H1 (cell line): ENCODE data around the gene ADGRL3. TPM values are rescaled to one million over a fixed set of nuclear protein-coding genes. Genes with fewer than 3 reads are reported as not detected.

ENCODE experiments used
- ATF2 ChIP-seq: IDR thresholded peaks from 2 replicates; pipeline ENCODE4 v1.6.1; 2012; ENCODE audit warnings: low read length, inconsistent platforms
- GTF2F1 ChIP-seq: IDR thresholded peaks from 2 replicates; pipeline ENCODE4 v1.6.1; 2012; ENCODE audit warnings: low read depth, low read length, improper control_type of control experiment, borderline replicate concordance
- KDM1A ChIP-seq: fragments of 200-600, 300-600 bp; sonication (generic); IDR thresholded peaks from 2 replicates; pipeline ENCODE4 v1.7.1; 2016; ENCODE audit warnings: mild to moderate bottlenecking, low read length, borderline replicate concordance
- POLR2A ChIP-seq, 2 experiments: IDR thresholded peaks; 1 replicate in 1 of 2; 2 replicates in 1 of 2; pipeline ENCODE4 v1.6.1; 2011; ENCODE audit warnings: low read depth in 2 of 2, low read length in 2 of 2, mild to moderate bottlenecking in 2 of 2; ENCODE audit errors: control extremely low read depth in 1 of 2
- RBBP5 ChIP-seq: IDR thresholded peaks from 2 replicates; pipeline ENCODE4 v1.7.1; 2012; ENCODE audit warnings: low read depth, mild to moderate bottlenecking, inconsistent platforms, low read length, moderate library complexity, borderline replicate concordance
- SAP30 ChIP-seq: fragments of 300-600 bp; sonication (generic); IDR thresholded peaks from 2 replicates; pipeline ENCODE4 v1.7.1; 2012; ENCODE audit warnings: low read length, moderate library complexity, mild to moderate bottlenecking, inconsistent platforms; ENCODE audit not compliant: insufficient read depth, insufficient replicate concordance
- SIRT6 ChIP-seq: IDR thresholded peaks from one replicate; pipeline ENCODE4 v1.7.1; 2012; ENCODE audit warnings: low read length, inconsistent platforms
- YY1 ChIP-seq: IDR thresholded peaks from 2 replicates; pipeline ENCODE4 v1.6.1; 2011; ENCODE audit warnings: low read depth, mild to moderate bottlenecking, low read length
- polyA plus RNA-seq, 7 experiments: library from polyadenylated mRNA; depleted of rRNA in 3 of 7; stranded (reverse) in 5 of 7; unstranded in 2 of 7; fragments of >200 nt in 5 of 7; fragments of 200-250 nt in 2 of 7; gene quantifications; 1 replicate in 5 of 7; 2 replicates in 1 of 7; 4 replicates in 1 of 7; pipeline versions ENCODE4 v1.2.1 to v1.2.3, GENCODE V29; 2011 to 2013; ENCODE audit warnings: missing spikeins in 2 of 7, mixed read lengths in 2 of 7
- total RNA-seq: library from RNA; stranded (reverse); fragmentation: NEBNext Ultra II Directional; extraction: Animal tissue kit (Norgen Biotek cat#: 25700); gene quantifications from 2 replicates; pipeline ENCODE4 v1.2.1, GENCODE V29; 2021
- TF ChIP-seq, protein P1 (sequence below): fragments of 300-600 bp; sonication (generic); IDR thresholded peaks from 2 replicates; pipeline ENCODE4 v1.7.1; 2012; ENCODE audit warnings: low read length, moderate library complexity, mild to moderate bottlenecking, inconsistent platforms; ENCODE audit not compliant: insufficient replicate concordance
- TF ChIP-seq, protein P2 (sequence below): IDR thresholded peaks from 2 replicates; pipeline ENCODE4 v1.6.1; 2012; ENCODE audit warnings: inconsistent platforms

The ADGRL3 gene
- total and polyA plus RNA-seq, 2 of the 8 experiments (the other 6 are each of a cell fraction or from before 2014, with no cell fraction given): 6.6 to 13.0 TPM

- TF ChIP-seq, protein P1, sequence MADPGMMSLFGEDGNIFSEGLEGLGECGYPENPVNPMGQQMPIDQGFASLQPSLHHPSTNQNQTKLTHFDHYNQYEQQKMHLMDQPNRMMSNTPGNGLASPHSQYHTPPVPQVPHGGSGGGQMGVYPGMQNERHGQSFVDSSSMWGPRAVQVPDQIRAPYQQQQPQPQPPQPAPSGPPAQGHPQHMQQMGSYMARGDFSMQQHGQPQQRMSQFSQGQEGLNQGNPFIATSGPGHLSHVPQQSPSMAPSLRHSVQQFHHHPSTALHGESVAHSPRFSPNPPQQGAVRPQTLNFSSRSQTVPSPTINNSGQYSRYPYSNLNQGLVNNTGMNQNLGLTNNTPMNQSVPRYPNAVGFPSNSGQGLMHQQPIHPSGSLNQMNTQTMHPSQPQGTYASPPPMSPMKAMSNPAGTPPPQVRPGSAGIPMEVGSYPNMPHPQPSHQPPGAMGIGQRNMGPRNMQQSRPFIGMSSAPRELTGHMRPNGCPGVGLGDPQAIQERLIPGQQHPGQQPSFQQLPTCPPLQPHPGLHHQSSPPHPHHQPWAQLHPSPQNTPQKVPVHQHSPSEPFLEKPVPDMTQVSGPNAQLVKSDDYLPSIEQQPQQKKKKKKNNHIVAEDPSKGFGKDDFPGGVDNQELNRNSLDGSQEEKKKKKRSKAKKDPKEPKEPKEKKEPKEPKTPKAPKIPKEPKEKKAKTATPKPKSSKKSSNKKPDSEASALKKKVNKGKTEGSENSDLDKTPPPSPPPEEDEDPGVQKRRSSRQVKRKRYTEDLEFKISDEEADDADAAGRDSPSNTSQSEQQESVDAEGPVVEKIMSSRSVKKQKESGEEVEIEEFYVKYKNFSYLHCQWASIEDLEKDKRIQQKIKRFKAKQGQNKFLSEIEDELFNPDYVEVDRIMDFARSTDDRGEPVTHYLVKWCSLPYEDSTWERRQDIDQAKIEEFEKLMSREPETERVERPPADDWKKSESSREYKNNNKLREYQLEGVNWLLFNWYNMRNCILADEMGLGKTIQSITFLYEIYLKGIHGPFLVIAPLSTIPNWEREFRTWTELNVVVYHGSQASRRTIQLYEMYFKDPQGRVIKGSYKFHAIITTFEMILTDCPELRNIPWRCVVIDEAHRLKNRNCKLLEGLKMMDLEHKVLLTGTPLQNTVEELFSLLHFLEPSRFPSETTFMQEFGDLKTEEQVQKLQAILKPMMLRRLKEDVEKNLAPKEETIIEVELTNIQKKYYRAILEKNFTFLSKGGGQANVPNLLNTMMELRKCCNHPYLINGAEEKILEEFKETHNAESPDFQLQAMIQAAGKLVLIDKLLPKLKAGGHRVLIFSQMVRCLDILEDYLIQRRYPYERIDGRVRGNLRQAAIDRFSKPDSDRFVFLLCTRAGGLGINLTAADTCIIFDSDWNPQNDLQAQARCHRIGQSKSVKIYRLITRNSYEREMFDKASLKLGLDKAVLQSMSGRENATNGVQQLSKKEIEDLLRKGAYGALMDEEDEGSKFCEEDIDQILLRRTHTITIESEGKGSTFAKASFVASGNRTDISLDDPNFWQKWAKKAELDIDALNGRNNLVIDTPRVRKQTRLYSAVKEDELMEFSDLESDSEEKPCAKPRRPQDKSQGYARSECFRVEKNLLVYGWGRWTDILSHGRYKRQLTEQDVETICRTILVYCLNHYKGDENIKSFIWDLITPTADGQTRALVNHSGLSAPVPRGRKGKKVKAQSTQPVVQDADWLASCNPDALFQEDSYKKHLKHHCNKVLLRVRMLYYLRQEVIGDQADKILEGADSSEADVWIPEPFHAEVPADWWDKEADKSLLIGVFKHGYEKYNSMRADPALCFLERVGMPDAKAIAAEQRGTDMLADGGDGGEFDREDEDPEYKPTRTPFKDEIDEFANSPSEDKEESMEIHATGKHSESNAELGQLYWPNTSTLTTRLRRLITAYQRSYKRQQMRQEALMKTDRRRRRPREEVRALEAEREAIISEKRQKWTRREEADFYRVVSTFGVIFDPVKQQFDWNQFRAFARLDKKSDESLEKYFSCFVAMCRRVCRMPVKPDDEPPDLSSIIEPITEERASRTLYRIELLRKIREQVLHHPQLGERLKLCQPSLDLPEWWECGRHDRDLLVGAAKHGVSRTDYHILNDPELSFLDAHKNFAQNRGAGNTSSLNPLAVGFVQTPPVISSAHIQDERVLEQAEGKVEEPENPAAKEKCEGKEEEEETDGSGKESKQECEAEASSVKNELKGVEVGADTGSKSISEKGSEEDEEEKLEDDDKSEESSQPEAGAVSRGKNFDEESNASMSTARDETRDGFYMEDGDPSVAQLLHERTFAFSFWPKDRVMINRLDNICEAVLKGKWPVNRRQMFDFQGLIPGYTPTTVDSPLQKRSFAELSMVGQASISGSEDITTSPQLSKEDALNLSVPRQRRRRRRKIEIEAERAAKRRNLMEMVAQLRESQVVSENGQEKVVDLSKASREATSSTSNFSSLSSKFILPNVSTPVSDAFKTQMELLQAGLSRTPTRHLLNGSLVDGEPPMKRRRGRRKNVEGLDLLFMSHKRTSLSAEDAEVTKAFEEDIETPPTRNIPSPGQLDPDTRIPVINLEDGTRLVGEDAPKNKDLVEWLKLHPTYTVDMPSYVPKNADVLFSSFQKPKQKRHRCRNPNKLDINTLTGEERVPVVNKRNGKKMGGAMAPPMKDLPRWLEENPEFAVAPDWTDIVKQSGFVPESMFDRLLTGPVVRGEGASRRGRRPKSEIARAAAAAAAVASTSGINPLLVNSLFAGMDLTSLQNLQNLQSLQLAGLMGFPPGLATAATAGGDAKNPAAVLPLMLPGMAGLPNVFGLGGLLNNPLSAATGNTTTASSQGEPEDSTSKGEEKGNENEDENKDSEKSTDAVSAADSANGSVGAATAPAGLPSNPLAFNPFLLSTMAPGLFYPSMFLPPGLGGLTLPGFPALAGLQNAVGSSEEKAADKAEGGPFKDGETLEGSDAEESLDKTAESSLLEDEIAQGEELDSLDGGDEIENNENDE: no peak
- TF ChIP-seq GTF2F1 (no peak), POLR2A (IDR thresholded peaks at IDR 0.05; ENCODE audit: control extremely low read depth in 1 of 2, low read depth in 2 of 2, low read length in 2 of 2) (no peak), KDM1A (no peak), SIRT6 (no peak), SAP30 (no peak), RBBP5 (no peak), YY1 (no peak), ATF2 (no peak)
- TF ChIP-seq, protein P2, sequence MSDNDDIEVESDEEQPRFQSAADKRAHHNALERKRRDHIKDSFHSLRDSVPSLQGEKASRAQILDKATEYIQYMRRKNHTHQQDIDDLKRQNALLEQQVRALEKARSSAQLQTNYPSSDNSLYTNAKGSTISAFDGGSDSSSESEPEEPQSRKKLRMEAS: no peak
Measured at GRCh38 chr4:61160478-61160877, 39.6 kb upstream of the ADGRL3 start (continued).
